ENCODE results near the gene TEX19. TPM values are rescaled to one million over a fixed set of nuclear protein-coding genes. Genes with fewer than 3 reads are reported as not detected.

Gene TEX19
- total and polyA plus RNA-seq, 11 donors, result not detected

DNA sequence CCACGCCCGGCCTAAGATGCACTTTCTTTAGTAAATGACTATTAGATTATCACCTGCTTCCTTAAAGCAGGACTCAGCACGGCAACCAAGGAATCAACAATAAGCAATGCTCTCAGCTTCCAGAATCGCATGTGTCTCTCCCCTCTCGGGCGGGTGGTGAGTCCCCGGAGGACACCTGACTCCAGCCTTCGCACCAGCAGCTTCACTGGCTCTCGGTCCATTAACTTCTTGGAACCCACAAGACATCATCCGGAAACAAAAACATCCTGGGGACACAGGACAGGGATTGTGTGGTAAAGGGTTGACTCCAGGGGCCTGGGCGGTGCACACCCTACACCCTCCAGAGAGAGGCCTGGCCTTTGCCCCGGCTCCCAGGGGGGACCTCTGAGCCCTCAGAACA lies 35.2 kb downstream of the TEX19 start:
- Histone ChIP-seq H3K27me3 (no peaks in the 10 kb centered on the region), H3K4me3 (no peak overlapping the region), H3K27ac (no peak overlapping the region), H3K4me1 (peaks cover 0 to 13% (median 1%) of the 10 kb centered on the region in 12 donors), H3K36me3 (peaks cover 0 to 25% (median 8%) of the 10 kb centered on the region in 9 donors), H3K9me3 (no peaks in the 10 kb centered on the region)
- no peak for ATAC-seq
- no peak for TF ChIP-seq POLR2A (IDR thresholded peaks at IDR 0.05)
- TF ChIP-seq, protein P1, sequence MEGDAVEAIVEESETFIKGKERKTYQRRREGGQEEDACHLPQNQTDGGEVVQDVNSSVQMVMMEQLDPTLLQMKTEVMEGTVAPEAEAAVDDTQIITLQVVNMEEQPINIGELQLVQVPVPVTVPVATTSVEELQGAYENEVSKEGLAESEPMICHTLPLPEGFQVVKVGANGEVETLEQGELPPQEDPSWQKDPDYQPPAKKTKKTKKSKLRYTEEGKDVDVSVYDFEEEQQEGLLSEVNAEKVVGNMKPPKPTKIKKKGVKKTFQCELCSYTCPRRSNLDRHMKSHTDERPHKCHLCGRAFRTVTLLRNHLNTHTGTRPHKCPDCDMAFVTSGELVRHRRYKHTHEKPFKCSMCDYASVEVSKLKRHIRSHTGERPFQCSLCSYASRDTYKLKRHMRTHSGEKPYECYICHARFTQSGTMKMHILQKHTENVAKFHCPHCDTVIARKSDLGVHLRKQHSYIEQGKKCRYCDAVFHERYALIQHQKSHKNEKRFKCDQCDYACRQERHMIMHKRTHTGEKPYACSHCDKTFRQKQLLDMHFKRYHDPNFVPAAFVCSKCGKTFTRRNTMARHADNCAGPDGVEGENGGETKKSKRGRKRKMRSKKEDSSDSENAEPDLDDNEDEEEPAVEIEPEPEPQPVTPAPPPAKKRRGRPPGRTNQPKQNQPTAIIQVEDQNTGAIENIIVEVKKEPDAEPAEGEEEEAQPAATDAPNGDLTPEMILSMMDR (IDR thresholded peaks at IDR 0.05), result no peak
- intact Hi-C loops (cut with DNase I), result no loop called here
- DNase-seq, result peak in 1 of 5 donors; percentile 1
- 81 to 97% (median 92%) methylated on average over 12 of the region's 12 CpGs for WGBS, 4 donors

DNA sequence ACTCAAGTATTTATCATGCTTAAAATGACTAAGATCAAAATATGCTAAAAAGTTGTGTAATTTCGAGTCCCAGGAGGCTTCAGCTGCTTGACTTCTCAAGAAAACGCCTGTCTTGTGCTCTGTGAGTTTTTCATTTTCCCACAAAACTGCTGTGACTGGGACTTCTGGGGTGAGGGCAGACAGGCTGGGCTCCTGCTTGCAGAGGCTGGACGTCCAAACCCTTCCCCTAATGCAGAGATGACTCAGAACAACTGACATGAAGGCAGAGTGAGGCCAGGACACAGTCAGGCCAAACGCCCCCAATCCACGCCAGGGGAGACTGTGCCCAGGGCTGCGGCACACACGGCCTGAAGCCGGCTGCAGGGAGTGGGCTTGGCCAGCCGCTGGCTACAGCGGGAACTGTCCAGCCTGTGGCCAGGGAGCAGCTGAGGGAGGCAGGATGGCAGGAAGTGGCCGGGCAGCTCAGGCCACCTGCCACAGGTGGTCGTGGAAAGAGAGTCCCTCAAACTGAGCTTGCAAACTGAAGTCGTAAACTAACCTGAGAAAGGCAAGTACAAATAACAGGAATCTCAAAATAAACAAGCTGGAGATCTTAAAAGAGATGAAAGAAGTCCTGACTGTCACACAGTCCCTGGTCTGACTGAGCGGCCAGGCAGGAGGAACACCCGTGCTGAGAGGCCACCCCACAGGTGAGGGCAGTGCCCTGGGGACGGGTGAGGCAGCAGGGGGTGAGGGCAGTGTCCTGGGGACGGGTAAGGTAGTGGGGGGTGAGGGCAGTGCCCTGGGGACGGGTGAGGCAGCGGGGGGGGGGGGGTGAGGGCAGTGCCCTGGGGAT lies 37.8 kb downstream of the TEX19 start:
- intact Hi-C loops (cut with DNase I), result no loop called here
- no peaks in the 10 kb centered on the region for H3K9me3 ChIP-seq
- DNase-seq (peak in 3 of 5 donors; percentile 53 to 62 (median 56)), ATAC-seq (peak in 3 of 4 donors; percentile 33 to 79 (median 56))
- peaks cover 0 to 37% (median 14%) of the 10 kb centered on the region in 9 donors for H3K36me3 ChIP-seq
- 80 to 86% (median 84%) methylated on average over 18 to 19 of the region's 19 CpGs for WGBS, 4 donors
- H3K4me3 ChIP-seq, result no peak overlapping the region
- no peaks in the 10 kb centered on the region for H3K27me3 ChIP-seq
- H3K4me1 ChIP-seq, result peaks cover 0 to 27% (median 1%) of the 10 kb centered on the region in 12 donors
- TF ChIP-seq, protein P1 (IDR thresholded peaks at IDR 0.05), result no peak
- no peak for TF ChIP-seq POLR2A (IDR thresholded peaks at IDR 0.05)
- H3K27ac ChIP-seq, result peak overlapping the region in 1 of 12 donors; percentile 3

DNA sequence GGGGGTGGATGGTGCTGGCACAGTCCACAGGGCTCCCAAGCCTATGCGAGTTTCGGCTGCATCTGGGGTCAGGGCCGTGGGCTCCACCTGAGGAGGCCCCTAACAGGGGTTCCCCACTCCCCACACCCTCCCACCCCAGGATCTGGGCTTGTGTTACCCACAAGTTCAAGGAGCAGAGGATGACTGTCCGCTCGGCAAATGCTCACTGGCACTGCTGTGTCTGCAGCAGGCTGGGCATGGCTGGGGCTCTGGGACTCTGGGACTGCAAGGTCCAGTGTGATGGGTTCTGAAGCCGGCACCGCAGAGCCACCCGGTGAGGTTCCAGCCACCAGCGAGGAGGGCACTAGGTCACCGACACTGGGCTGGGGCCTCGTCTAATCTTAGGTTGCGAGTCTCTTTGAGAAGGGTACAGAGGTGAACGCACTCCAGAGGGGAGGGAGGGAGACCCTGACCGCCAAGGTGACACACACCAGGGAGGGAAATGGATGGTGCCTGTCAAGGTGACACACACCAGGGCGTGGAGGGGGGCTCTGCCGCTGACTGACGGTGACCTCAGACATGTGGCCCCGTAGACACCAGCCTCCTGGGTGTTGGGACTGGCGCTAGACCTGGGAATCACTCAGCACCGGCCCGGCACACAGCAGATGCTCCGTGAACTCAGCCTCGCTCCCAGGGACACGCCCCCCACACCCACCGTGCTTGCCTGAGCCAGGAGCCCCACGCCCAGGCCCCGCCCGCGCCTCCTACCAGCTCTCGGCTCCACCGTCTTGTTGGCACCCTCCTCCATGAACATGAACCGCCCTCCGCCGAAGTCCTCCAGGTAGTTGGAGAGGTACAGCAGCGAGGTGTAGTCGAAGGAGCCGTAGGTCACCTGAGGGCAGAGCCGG lies 38.6 kb downstream of the TEX19 start:
- WGBS, 4 donors, result 88 to 91% (median 89%) methylated on average over 21 to 38 of the region's 38 CpGs
- Histone ChIP-seq H3K4me1 (peaks cover 0 to 27% (median 1%) of the 10 kb centered on the region in 12 donors), H3K9me3 (no peaks in the 10 kb centered on the region), H3K27ac (no peak overlapping the region), H3K4me3 (no peak overlapping the region), H3K27me3 (no peaks in the 10 kb centered on the region), H3K36me3 (peaks cover 0 to 35% (median 15%) of the 10 kb centered on the region in 9 donors)
- DNase-seq (peak in 2 of 5 donors; percentile 32 to 54), ATAC-seq (no peak)
- no peak for TF ChIP-seq POLR2A (IDR thresholded peaks at IDR 0.05)
- TF ChIP-seq, protein P1 (IDR thresholded peaks at IDR 0.05), result no peak
- intact Hi-C loops (cut with DNase I), result no loop called here
